ENCODE data around the gene PFKP.

The PFKP gene

DNA sequence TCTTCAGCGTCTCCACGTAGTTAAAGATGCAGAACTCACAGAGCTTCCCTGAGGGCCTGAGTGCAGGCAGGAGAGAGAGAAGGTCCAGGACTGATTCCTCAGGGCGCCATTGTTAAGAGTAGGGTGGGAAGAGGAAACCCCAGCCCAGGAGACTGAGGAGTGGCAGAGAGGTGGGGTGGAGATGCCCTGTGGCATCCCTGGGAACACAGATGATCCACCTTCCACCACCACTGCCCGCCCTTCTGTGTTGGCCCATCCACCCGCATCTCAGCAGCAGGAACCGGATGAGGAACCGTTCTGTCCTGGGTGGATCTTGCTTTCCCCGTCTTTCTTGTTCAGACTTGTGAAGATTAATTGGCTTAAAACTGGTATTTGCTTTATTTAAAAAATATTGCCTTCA is 48.3 kb downstream of the PFKP start (continued):
- TF ChIP-seq, protein P1, sequence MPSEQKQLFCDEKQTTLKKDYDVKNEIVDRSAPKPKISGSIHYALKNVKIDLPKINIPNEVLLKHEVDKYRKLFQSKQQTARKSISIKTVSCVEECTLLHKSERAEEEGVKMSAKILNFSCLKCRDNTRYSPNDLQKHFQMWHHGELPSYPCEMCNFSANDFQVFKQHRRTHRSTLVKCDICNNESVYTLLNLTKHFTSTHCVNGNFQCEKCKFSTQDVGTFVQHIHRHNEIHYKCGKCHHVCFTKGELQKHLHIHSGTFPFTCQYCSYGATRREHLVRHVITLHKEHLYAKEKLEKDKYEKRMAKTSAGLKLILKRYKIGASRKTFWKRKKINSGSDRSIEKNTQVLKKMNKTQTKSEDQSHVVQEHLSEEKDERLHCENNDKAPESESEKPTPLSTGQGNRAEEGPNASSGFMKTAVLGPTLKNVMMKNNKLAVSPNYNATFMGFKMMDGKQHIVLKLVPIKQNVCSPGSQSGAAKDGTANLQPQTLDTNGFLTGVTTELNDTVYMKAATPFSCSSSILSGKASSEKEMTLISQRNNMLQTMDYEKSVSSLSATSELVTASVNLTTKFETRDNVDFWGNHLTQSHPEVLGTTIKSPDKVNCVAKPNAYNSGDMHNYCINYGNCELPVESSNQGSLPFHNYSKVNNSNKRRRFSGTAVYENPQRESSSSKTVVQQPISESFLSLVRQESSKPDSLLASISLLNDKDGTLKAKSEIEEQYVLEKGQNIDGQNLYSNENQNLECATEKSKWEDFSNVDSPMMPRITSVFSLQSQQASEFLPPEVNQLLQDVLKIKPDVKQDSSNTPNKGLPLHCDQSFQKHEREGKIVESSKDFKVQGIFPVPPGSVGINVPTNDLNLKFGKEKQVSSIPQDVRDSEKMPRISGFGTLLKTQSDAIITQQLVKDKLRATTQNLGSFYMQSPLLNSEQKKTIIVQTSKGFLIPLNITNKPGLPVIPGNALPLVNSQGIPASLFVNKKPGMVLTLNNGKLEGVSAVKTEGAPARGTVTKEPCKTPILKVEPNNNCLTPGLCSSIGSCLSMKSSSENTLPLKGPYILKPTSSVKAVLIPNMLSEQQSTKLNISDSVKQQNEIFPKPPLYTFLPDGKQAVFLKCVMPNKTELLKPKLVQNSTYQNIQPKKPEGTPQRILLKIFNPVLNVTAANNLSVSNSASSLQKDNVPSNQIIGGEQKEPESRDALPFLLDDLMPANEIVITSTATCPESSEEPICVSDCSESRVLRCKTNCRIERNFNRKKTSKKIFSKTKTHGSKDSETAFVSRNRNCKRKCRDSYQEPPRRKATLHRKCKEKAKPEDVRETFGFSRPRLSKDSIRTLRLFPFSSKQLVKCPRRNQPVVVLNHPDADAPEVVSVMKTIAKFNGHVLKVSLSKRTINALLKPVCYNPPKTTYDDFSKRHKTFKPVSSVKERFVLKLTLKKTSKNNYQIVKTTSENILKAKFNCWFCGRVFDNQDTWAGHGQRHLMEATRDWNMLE (tag by site-specific recombination; conservative IDR thresholded peaks at IDR 0.05; ENCODE audit: low read depth) = no peak
- TF ChIP-seq, protein P2, sequence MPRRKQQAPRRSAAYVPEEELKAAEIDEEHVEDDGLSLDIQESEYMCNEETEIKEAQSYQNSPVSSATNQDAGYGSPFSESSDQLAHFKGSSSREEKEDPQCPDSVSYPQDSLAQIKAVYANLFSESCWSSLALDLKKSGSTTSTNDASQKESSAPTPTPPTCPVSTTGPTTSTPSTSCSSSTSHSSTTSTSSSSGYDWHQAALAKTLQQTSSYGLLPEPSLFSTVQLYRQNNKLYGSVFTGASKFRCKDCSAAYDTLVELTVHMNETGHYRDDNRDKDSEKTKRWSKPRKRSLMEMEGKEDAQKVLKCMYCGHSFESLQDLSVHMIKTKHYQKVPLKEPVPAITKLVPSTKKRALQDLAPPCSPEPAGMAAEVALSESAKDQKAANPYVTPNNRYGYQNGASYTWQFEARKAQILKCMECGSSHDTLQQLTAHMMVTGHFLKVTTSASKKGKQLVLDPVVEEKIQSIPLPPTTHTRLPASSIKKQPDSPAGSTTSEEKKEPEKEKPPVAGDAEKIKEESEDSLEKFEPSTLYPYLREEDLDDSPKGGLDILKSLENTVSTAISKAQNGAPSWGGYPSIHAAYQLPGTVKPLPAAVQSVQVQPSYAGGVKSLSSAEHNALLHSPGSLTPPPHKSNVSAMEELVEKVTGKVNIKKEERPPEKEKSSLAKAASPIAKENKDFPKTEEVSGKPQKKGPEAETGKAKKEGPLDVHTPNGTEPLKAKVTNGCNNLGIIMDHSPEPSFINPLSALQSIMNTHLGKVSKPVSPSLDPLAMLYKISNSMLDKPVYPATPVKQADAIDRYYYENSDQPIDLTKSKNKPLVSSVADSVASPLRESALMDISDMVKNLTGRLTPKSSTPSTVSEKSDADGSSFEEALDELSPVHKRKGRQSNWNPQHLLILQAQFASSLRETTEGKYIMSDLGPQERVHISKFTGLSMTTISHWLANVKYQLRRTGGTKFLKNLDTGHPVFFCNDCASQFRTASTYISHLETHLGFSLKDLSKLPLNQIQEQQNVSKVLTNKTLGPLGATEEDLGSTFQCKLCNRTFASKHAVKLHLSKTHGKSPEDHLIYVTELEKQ (tag by site-specific recombination; IDR thresholded peaks at IDR 0.05; ENCODE audit: borderline replicate concordance) = no peak
- TF ChIP-seq PRDM1 (tag by site-specific recombination; IDR thresholded peaks at IDR 0.05) (no peak), ZNF747 (tag by site-specific recombination; IDR thresholded peaks at IDR 0.05) (no peak), ZNF112 (tag by site-specific recombination; IDR thresholded peaks at IDR 0.05) (no peak), ZNF114 (tag by site-specific recombination; IDR thresholded peaks at IDR 0.05) (no peak), ZNF571 (tag by site-specific recombination; IDR thresholded peaks at IDR 0.05) (no peak), ZNF335 (tag by site-specific recombination; conservative IDR thresholded peaks at IDR 0.05) (no peak)
- TF ChIP-seq, protein P3, sequence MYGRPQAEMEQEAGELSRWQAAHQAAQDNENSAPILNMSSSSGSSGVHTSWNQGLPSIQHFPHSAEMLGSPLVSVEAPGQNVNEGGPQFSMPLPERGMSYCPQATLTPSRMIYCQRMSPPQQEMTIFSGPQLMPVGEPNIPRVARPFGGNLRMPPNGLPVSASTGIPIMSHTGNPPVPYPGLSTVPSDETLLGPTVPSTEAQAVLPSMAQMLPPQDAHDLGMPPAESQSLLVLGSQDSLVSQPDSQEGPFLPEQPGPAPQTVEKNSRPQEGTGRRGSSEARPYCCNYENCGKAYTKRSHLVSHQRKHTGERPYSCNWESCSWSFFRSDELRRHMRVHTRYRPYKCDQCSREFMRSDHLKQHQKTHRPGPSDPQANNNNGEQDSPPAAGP (tag by site-specific recombination; IDR thresholded peaks at IDR 0.05) = no peak

DNA sequence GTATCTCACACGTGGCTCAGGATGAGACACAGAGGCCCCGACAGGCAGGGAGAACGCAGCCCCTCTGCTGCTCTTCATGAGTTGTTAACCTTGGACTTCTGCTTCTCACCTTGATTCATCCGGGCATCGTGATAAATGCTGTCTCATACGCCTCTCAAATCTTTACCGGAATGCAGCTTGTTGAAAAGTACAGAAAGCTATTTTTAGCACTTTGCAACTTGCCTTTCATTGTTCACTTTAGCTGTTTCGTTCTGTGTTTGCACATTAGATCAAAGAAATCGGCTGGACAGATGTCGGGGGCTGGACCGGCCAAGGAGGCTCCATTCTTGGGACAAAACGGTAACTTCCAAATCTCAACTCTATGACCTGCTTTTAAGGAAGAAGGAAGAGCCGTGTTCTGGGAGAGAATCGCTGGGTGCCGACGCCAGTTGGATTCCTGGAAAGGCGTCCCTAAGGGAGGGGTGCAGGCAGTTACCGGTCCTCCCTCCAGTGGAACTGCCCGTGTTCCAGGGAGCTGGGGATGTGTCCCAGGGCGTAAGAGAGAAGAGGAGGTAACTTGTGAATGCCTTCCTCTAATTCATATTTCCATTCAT is 49.3 kb downstream of the PFKP start:
- Histone ChIP-seq H3K36me3 (ENCODE audit: control insufficient read depth in 2 of 2, insufficient read depth in 1 of 2, low read length in 2 of 2) (peaks cover 12 to 77% of the 10 kb centered on the region in 2 experiments), H3K4me1 (ENCODE audit: control insufficient read depth, insufficient read depth, low read length) (no peaks in the 10 kb centered on the region), H3K4me3 (ENCODE audit: low read depth, low read length) (no peak overlapping the region), H3K27ac (ENCODE audit: extremely low read depth, low read depth, low read length) (no peak overlapping the region), H3K9me3 (ENCODE audit: control insufficient read depth, insufficient read depth, low read depth, low read length) (no peaks in the 10 kb centered on the region)
- CTCF ChIA-PET = interaction anchor here (0.6 kb wide), 2 partner anchors 8 to 131 kb away, joined by 3 to 4 read pairs; no protein-coding TSS in a partner anchor
- TF ChIP-seq ZNF311 (tag by site-specific recombination; IDR thresholded peaks at IDR 0.05; ENCODE audit: borderline replicate concordance) (no peak), ZNF514 (tag by site-specific recombination; IDR thresholded peaks at IDR 0.05) (no peak), ZNF214 (tag by site-specific recombination; IDR thresholded peaks at IDR 0.05; ENCODE audit: borderline replicate concordance) (no peak)
- TF ChIP-seq, protein P4, sequence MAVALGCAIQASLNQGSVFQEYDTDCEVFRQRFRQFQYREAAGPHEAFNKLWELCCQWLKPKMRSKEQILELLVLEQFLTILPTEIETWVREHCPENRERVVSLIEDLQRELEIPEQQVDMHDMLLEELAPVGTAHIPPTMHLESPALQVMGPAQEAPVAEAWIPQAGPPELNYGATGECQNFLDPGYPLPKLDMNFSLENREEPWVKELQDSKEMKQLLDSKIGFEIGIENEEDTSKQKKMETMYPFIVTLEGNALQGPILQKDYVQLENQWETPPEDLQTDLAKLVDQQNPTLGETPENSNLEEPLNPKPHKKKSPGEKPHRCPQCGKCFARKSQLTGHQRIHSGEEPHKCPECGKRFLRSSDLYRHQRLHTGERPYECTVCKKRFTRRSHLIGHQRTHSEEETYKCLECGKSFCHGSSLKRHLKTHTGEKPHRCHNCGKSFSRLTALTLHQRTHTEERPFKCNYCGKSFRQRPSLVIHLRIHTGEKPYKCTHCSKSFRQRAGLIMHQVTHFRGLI (tag by site-specific recombination; IDR thresholded peaks at IDR 0.05) = no peak
- TF ChIP-seq, protein P5, sequence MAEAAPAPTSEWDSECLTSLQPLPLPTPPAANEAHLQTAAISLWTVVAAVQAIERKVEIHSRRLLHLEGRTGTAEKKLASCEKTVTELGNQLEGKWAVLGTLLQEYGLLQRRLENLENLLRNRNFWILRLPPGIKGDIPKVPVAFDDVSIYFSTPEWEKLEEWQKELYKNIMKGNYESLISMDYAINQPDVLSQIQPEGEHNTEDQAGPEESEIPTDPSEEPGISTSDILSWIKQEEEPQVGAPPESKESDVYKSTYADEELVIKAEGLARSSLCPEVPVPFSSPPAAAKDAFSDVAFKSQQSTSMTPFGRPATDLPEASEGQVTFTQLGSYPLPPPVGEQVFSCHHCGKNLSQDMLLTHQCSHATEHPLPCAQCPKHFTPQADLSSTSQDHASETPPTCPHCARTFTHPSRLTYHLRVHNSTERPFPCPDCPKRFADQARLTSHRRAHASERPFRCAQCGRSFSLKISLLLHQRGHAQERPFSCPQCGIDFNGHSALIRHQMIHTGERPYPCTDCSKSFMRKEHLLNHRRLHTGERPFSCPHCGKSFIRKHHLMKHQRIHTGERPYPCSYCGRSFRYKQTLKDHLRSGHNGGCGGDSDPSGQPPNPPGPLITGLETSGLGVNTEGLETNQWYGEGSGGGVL (tag by site-specific recombination; IDR thresholded peaks at IDR 0.05) = no peak
- POLR2A ChIA-PET = no interaction called here

Data from HEK293 (cell line).